HL-60 (cell line): Measurements from ENCODE around the gene MRPL30.

Experiments used
- DNase-seq, 2 experiments: peaks; one replicate each; pipeline ENCODE4 v3.0.0-alpha.2; 2010 to 2020; ENCODE audit warnings: low read depth in 1 of 2, low spot score in 1 of 2
- H3K27ac ChIP-seq: fragments of 250-450 bp; sonication (Bioruptor Pico); replicated peaks from 2 replicates; pipeline ENCODE4 v1.5.1; 2020; ENCODE audit warnings: mild to moderate bottlenecking, moderate library complexity
- H3K27me3 ChIP-seq: fragments of 250-450 bp; sonication (Bioruptor Pico); 2 replicates; pipeline ENCODE4 v1.5.1; 2021; ENCODE audit warnings: mild to moderate bottlenecking, moderate library complexity; ENCODE audit not compliant: insufficient read depth, poor library complexity, severe bottlenecking
- H3K4me3 ChIP-seq: replicated peaks from 2 replicates; pipeline ENCODE4 v1.5.1; 2011; ENCODE audit warnings: mild to moderate bottlenecking, control low read depth, low read length; ENCODE audit not compliant: insufficient read depth
- CTCF ChIP-seq: IDR thresholded peaks from one replicate; pipeline ENCODE4 v1.5.1; 2011; ENCODE audit warnings: low read length, control low read depth, inconsistent platforms; ENCODE audit not compliant: insufficient read depth
- GABPA ChIP-seq: IDR thresholded peaks from 2 replicates; pipeline ENCODE4 v1.6.1; 2012; ENCODE audit warnings: low read depth
- POLR2AphosphoS5 ChIP-seq: IDR thresholded peaks from 2 replicates; pipeline ENCODE4 v1.6.1; 2012; ENCODE audit warnings: low read depth
- REST ChIP-seq: IDR thresholded peaks from 2 replicates; pipeline ENCODE4 v1.6.1; 2012; ENCODE audit warnings: low read depth; ENCODE audit not compliant: insufficient replicate concordance
- SPI1 ChIP-seq: IDR thresholded peaks from 2 replicates; pipeline ENCODE4 v1.6.1; 2012; ENCODE audit warnings: low read depth, mild to moderate bottlenecking, borderline replicate concordance

The MRPL30 gene

DNA sequence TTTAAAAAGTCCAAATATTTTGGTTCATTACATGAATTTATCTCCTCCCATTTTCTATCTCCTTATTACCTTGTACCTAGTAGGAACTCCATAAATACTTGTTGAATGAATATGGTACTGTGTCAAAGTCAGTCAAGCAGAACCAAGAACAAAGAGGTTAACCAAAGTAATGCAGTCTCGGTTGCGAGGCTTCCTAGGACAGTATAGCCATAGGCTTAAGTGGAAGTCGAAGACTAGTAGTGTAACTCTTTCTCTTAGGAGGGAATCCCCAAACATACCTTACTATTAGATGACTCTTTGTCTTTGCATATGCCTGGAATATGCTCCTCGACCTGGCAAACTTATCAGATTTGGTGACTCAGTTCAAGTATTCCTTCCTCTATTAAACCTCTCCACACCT is 21.4 kb upstream of the MRPL30 start:
- no peak for DNase-seq
- no peak overlapping the region for H3K4me3 ChIP-seq
- TF ChIP-seq GABPA (no peak), POLR2AphosphoS5 (no peak), REST (no peak), SPI1 (no peak), CTCF (no peak)
- no peak overlapping the region for H3K27ac ChIP-seq
- no peaks in the 10 kb centered on the region for H3K27me3 ChIP-seq

- no peak for TF ChIP-seq GABPA
- TF ChIP-seq CTCF, result no peak
- TF ChIP-seq SPI1, result no peak
- no peak for TF ChIP-seq POLR2AphosphoS5
- no peak for TF ChIP-seq REST
- H3K27me3 ChIP-seq, result no peaks in the 10 kb centered on the region
Measured at GRCh38 chr2:99166218-99166617, 14.8 kb upstream of the MRPL30 start.

DNA sequence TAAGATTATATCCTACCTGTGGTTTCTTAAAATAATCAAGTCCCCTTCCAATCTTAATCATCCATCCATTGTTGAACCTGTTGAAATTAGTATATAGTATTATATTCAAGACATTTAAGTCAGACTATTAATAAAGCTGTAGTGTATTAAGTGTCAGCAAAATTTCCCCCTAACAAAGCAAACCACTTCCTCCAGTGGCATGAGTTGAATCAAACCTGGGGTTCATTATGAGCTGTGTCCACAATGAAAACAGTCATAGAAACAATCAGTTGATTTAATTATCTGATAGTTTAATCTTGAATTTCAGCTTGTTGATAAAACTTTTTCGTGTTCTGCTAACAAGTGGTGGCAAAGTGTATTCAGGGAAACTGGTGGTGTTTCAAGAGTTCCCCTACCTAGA is 11.4 kb upstream of the MRPL30 start:
- Histone ChIP-seq H3K4me3 (no peak overlapping the region), H3K27me3 (no peaks in the 10 kb centered on the region), H3K27ac (no peak overlapping the region)
- DNase-seq, result no peak
- TF ChIP-seq REST (no peak), GABPA (no peak), SPI1 (no peak), CTCF (no peak), POLR2AphosphoS5 (no peak)

More at GRCh38 chr2:99166218-99166617, 14.8 kb upstream of the MRPL30 start:
- DNase-seq, result no peak
- H3K4me3 ChIP-seq, result no peak overlapping the region
- H3K27ac ChIP-seq, result no peak overlapping the region
